Adrenal gland (tissue), 5 donors: ENCODE measurements around the gene WDR91.
"Not testable (repeated sequence)": the region's sequence is repeated elsewhere in the genome, so short reads cannot be mapped to it uniquely, and the experiment has no call there.

Experiments used
- POLR2A ChIP-seq, 2 donors: fragments of 450-650 bp; IDR thresholded peaks; one replicate each; pipeline ENCODE4 v1.6.1; 2017; ENCODE audit warnings: antibody characterized with exemption in 2 of 2, mild to moderate bottlenecking in 2 of 2, moderate library complexity in 1 of 2
- TF ChIP-seq, protein P1 (sequence below), 6 experiments: fragments of 450-650 bp in 4 of 6; fragments of 200-600 bp in 2 of 6; sonication (generic) in 1 of 6; IDR thresholded peaks; 1 replicate in 5 of 6; 2 replicates in 1 of 6; pipeline versions ENCODE4 v1.5.1 to v1.8.0; 2016 to 2021; ENCODE audit warnings: antibody characterized with exemption in 6 of 6, mild to moderate bottlenecking in 2 of 6, moderate library complexity in 1 of 6
- donor health status: DM: no; HTN: no; CAD: no.

DNA sequence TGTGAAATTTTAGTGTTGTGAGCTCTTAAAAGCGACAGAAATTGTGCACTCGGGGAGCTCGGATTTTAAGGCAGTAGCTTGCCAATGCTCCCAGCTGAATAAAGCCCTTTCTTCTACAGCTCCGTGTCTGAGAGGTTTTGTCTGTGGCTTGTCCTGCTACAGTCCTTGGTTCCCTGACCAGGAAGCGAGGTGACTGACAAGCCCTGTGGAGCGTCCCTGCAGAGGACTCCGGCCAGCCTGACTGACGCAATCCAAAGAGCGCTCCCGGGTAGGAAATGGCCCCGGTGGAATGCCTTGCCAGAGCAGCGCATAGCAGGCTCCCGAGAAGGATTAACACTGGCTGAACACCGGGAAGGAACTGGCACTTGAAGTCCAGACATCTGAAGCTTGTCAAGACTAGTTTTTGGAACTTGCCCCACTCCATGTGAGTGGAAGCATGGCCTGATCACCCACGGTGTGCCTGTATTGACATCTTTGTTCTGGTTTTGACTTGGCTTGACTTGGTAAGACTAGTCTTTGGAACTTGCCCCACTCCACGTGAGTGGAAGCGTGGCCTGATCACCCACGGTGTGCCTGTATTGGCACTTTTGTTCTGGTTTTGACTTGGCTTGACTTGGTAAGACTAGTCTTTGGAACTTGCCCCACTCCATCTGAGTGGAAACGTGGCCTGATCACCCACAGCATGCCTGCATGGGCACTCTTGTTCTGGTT is 39.6 kb downstream of the WDR91 start:
- TF ChIP-seq, protein P1, sequence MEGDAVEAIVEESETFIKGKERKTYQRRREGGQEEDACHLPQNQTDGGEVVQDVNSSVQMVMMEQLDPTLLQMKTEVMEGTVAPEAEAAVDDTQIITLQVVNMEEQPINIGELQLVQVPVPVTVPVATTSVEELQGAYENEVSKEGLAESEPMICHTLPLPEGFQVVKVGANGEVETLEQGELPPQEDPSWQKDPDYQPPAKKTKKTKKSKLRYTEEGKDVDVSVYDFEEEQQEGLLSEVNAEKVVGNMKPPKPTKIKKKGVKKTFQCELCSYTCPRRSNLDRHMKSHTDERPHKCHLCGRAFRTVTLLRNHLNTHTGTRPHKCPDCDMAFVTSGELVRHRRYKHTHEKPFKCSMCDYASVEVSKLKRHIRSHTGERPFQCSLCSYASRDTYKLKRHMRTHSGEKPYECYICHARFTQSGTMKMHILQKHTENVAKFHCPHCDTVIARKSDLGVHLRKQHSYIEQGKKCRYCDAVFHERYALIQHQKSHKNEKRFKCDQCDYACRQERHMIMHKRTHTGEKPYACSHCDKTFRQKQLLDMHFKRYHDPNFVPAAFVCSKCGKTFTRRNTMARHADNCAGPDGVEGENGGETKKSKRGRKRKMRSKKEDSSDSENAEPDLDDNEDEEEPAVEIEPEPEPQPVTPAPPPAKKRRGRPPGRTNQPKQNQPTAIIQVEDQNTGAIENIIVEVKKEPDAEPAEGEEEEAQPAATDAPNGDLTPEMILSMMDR (IDR thresholded peaks at IDR 0.05): not testable (repeated sequence)
- not testable (repeated sequence) for TF ChIP-seq POLR2A (IDR thresholded peaks at IDR 0.05)
